ENCODE measurements around the gene ENTR1. TPM values are rescaled to one million over a fixed set of nuclear protein-coding genes. Genes with fewer than 3 reads are reported as not detected.

Gene ENTR1
- total RNA-seq, 1 experiment from 2014 or later: 90.8 TPM

GRCh38 chr9:136379003-136379287 is 31.5 kb downstream of the ENTR1 start:
- intact Hi-C loops (cut with micrococcal nuclease; ENCODE audit: unreplicated experiment) (no loop called here), in situ Hi-C loops (cut with HindIII; ENCODE audit: low pct_unique_long_range_greater_than_20kb, low sequenced_read_pairs) (no loop called here)
- DNase-seq (ENCODE audit: low read depth, low spot score) (no peak), ATAC-seq (no peak)
- no peaks in the 10 kb centered on the region for H3K27me3 ChIP-seq (ENCODE audit: control insufficient read depth, insufficient read depth, low read length)
- ChIA-PET CTCF (no interaction called here), POLR2A (no interaction called here)
- H3K4me1 ChIP-seq (ENCODE audit: control insufficient read depth, insufficient read depth, low read length): no peaks in the 10 kb centered on the region
- H3K27ac ChIP-seq (ENCODE audit: low read length): no peak overlapping the region
- H3K9me3 ChIP-seq (ENCODE audit: control insufficient read depth, insufficient read depth, low read depth, low read length): no peaks in the 10 kb centered on the region
- no peak for TF ChIP-seq SIN3A (IDR thresholded peaks at IDR 0.05; ENCODE audit: borderline replicate concordance, insufficient read depth, low read depth, low read length)
- no peak for TF ChIP-seq POLR2AphosphoS5 (IDR thresholded peaks at IDR 0.05; ENCODE audit: low read depth, low read length)
- TF ChIP-seq CTCF (IDR thresholded peaks at IDR 0.05): no peak
- TF ChIP-seq TCF7L2 (IDR thresholded peaks at IDR 0.05; ENCODE audit: low read depth, low read length): no peak
- no peak for TF ChIP-seq REST (IDR thresholded peaks at IDR 0.05; ENCODE audit: insufficient read depth in 1 of 2, low read depth in 2 of 2, low read length in 1 of 2)
- H3K4me3 ChIP-seq (ENCODE audit: low read depth in 2 of 2, low read length in 2 of 2): no peak overlapping the region
- BruUV-seq (replicated peaks): no TSS peak
- H3K36me3 ChIP-seq (ENCODE audit: control insufficient read depth, insufficient read depth, low read length): no peaks in the 10 kb centered on the region

GRCh38 chr9:136378170-136379002 is 32.0 kb downstream of the ENTR1 start:
- no peak for ATAC-seq
- Histone ChIP-seq H3K27me3 (ENCODE audit: control insufficient read depth, insufficient read depth, low read length) (no peaks in the 10 kb centered on the region), H3K4me1 (ENCODE audit: control insufficient read depth, insufficient read depth, low read length) (no peaks in the 10 kb centered on the region), H3K4me3 (ENCODE audit: low read depth in 2 of 2, low read length in 2 of 2) (no peak overlapping the region), H3K27ac (ENCODE audit: low read length) (no peak overlapping the region), H3K36me3 (ENCODE audit: control insufficient read depth, insufficient read depth, low read length) (no peaks in the 10 kb centered on the region), H3K9me3 (ENCODE audit: control insufficient read depth, insufficient read depth, low read depth, low read length) (no peaks in the 10 kb centered on the region)
- intact Hi-C loops (cut with micrococcal nuclease; ENCODE audit: unreplicated experiment) (no loop called here), in situ Hi-C loops (cut with HindIII; ENCODE audit: low pct_unique_long_range_greater_than_20kb, low sequenced_read_pairs) (no loop called here)
- ChIA-PET POLR2A (no interaction called here), CTCF (no interaction called here)
- TF ChIP-seq REST (IDR thresholded peaks at IDR 0.05; ENCODE audit: insufficient read depth in 1 of 2, low read depth in 2 of 2, low read length in 1 of 2) (no peak), TCF7L2 (IDR thresholded peaks at IDR 0.05; ENCODE audit: low read depth, low read length) (no peak), SIN3A (IDR thresholded peaks at IDR 0.05; ENCODE audit: borderline replicate concordance, insufficient read depth, low read depth, low read length) (no peak), CTCF (IDR thresholded peaks at IDR 0.05) (no peak), POLR2AphosphoS5 (IDR thresholded peaks at IDR 0.05; ENCODE audit: low read depth, low read length) (no peak)
- DNase-seq (ENCODE audit: low read depth, low spot score): no peak
- no TSS peak for BruUV-seq (replicated peaks)
